OCI-LY7 (cell line): ENCODE results near the gene TMEM8B. TPM values are rescaled to one million over a fixed set of nuclear protein-coding genes. Genes with fewer than 3 reads are reported as not detected.

Experiments used
- BruUV-seq: library from RNA; stranded (reverse); fragments of 400-500 nt; replicated peaks from 2 replicates; lab custom pipeline; 2021; lab: Mats Ljungman, UMichigan
- CTCF ChIA-PET: fragments of 300-600 bp; sonication (Branson Sonifier 250); formaldehyde crosslinking; loops from one replicate; lab custom pipeline; 2022; ENCODE audit warnings: antibody characterized with exemption; ENCODE audit not compliant: unreplicated experiment; lab: Charles Lee
- POLR2A ChIA-PET: fragments of 300-600 bp; sonication (Branson Sonifier 250); formaldehyde crosslinking; loops from one replicate; lab custom pipeline; 2022; ENCODE audit warnings: antibody characterized with exemption; lab: Charles Lee
- DNase-seq: peaks from one replicate; pipeline ENCODE4 v3.0.0-alpha.2; 2015; ENCODE audit warnings: low spot score
- H2AFZ ChIP-seq: fragments of 200-600 bp; sonication (generic), shearing (Covaris generic); 2 replicates; pipeline ENCODE4 v1.6.1; 2014; ENCODE audit warnings: mild to moderate bottlenecking, antibody characterized with exemption, low read length, moderate library complexity
- H3K27ac ChIP-seq: fragments of 200-600 bp; sonication (generic); 2 replicates; pipeline ENCODE4 v1.5.1; 2014; ENCODE audit warnings: mixed run types, low read depth, mild to moderate bottlenecking, moderate library complexity, low read length, inconsistent platforms; ENCODE audit not compliant: poor library complexity, severe bottlenecking
- H3K36me3 ChIP-seq: fragments of 200-600 bp; sonication (generic); 2 replicates; pipeline ENCODE4 v1.6.1; 2014; ENCODE audit warnings: mild to moderate bottlenecking, antibody characterized with exemption, low read length, moderate library complexity, mixed read lengths; ENCODE audit not compliant: insufficient read depth
- H3K4me1 ChIP-seq: fragments of 200-600 bp; sonication (generic); 2 replicates; pipeline ENCODE4 v1.5.1; 2014; ENCODE audit warnings: mild to moderate bottlenecking, low read length; ENCODE audit not compliant: insufficient read depth, poor library complexity, severe bottlenecking
- H3K4me2 ChIP-seq: fragments of 200-600 bp; sonication (generic); 2 replicates; pipeline ENCODE4 v1.6.1; 2014; ENCODE audit warnings: mild to moderate bottlenecking, low read length
- H3K4me3 ChIP-seq: fragments of 200-600 bp; sonication (generic); 2 replicates; pipeline ENCODE4 v1.5.1; 2014; ENCODE audit warnings: mild to moderate bottlenecking, low read depth, low read length; ENCODE audit not compliant: poor library complexity, severe bottlenecking
- H3K79me2 ChIP-seq: fragments of 200-600 bp; sonication (generic); 2 replicates; pipeline ENCODE4 v1.6.1; 2016; ENCODE audit warnings: low read depth, mild to moderate bottlenecking, low read length, moderate library complexity, mixed read lengths; ENCODE audit not compliant: insufficient read depth
- H3K9me2 ChIP-seq: fragments of 200-600 bp; sonication (generic); 2 replicates; pipeline ENCODE4 v1.6.1; 2016; ENCODE audit warnings: mild to moderate bottlenecking, low read length, mixed read lengths; ENCODE audit not compliant: insufficient read depth
- H3K9me3 ChIP-seq: fragments of 200-600 bp; sonication (generic); 2 replicates; pipeline ENCODE4 v1.6.1; 2014; ENCODE audit warnings: mild to moderate bottlenecking, mixed run types, low read length, mixed read lengths
- H4K20me1 ChIP-seq: fragments of 200-600 bp; sonication (generic); 2 replicates; pipeline ENCODE4 v1.6.1; 2014; ENCODE audit warnings: mild to moderate bottlenecking, antibody characterized with exemption, low read length, moderate library complexity, mixed read lengths; ENCODE audit not compliant: insufficient read depth
- EZH2phosphoT487 ChIP-seq: fragments of 200-600 bp; sonication (generic); IDR thresholded peaks from 2 replicates; pipeline ENCODE4 v1.6.1; 2018; ENCODE audit warnings: low read depth, borderline replicate concordance, mild to moderate bottlenecking, mixed run types, antibody characterized with exemption, low read length, moderate library complexity, mixed read lengths
- intact Hi-C: fragments of 100-400 bp; cut with micrococcal nuclease; formaldehyde crosslinking; loops from one replicate; pipeline ENCODE4 v1.10.0; 2022; ENCODE audit not compliant: unreplicated experiment
- total RNA-seq, 2 experiments: library from RNA; depleted of rRNA in 1 of 2; stranded (reverse); fragments of >200 nt in 1 of 2; shearing (Covaris generic) in 1 of 2; gene quantifications; 2 replicates each; pipeline ENCODE4 v1.2.3, GENCODE V29; 2014 to 2022
- TF ChIP-seq, protein P1 (sequence below): fragments of 200-600 bp; sonication (generic); conservative IDR thresholded peaks from 2 replicates; pipeline ENCODE4 v1.5.1; 2014; ENCODE audit warnings: mild to moderate bottlenecking, antibody characterized with exemption, low read length, moderate library complexity, mixed read lengths

The TMEM8B gene
- total RNA-seq, 2 experiments from 2014 or later: 3.1 to 15.7 TPM

- H3K27ac ChIP-seq: no peak overlapping the region
- H3K9me3 ChIP-seq: 0 out of 2 replicates have a peak, but pooled peaks cover 4% of the 10 kb centered on the region
- no peaks in the 10 kb centered on the region for H3K36me3 ChIP-seq
- no peaks in the 10 kb centered on the region for H3K9me2 ChIP-seq
- no peaks in the 10 kb centered on the region for H4K20me1 ChIP-seq
- BruUV-seq: no TSS peak
- intact Hi-C loops: no loop called here
- no peak for DNase-seq
- no peak overlapping the region for H3K4me3 ChIP-seq
- POLR2A ChIA-PET: no interaction called here
- CTCF ChIA-PET: no interaction called here
- peaks cover 23% of the 10 kb centered on the region for H3K4me1 ChIP-seq
- H3K79me2 ChIP-seq: peaks cover 10% of the 10 kb centered on the region; the same call in 1 of the 2 replicates
- no peak overlapping the region for H2AFZ ChIP-seq
- no peak overlapping the region for H3K4me2 ChIP-seq
- TF ChIP-seq, protein P1, sequence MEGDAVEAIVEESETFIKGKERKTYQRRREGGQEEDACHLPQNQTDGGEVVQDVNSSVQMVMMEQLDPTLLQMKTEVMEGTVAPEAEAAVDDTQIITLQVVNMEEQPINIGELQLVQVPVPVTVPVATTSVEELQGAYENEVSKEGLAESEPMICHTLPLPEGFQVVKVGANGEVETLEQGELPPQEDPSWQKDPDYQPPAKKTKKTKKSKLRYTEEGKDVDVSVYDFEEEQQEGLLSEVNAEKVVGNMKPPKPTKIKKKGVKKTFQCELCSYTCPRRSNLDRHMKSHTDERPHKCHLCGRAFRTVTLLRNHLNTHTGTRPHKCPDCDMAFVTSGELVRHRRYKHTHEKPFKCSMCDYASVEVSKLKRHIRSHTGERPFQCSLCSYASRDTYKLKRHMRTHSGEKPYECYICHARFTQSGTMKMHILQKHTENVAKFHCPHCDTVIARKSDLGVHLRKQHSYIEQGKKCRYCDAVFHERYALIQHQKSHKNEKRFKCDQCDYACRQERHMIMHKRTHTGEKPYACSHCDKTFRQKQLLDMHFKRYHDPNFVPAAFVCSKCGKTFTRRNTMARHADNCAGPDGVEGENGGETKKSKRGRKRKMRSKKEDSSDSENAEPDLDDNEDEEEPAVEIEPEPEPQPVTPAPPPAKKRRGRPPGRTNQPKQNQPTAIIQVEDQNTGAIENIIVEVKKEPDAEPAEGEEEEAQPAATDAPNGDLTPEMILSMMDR: 0 out of 2 replicates have a peak, but pooled peaks have one; percentile 18
- no peak for TF ChIP-seq EZH2phosphoT487
Observed at GRCh38 chr9:35816708-35817107, 12.3 kb upstream of the TMEM8B start.

DNA sequence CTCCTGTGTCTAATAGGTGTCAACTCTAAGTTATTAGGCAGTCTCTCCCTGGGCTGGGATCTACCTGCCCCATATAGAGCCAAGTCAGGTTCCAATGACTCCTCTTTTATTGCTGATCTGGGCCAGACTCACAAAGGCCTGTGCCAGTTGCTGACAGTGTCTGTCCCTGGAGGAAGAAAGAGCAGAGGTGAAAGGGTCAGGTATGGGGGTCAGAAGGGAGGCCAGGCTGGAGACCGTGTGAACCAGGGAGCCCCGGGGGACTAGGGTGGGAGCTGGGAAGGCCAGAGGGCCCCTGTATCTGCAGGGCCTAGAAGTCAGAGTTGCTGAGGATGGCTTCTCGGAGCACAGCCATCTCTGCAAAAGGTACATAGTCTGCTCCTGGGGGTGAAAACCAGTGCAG is 10.7 kb upstream of the TMEM8B start:
- Histone ChIP-seq H3K4me2 (no peak overlapping the region), H3K4me1 (peaks cover 10% of the 10 kb centered on the region), H4K20me1 (no peaks in the 10 kb centered on the region), H3K79me2 (peaks cover 10% of the 10 kb centered on the region; the same call in 1 of the 2 replicates), H3K9me3 (0 out of 2 replicates have a peak, but pooled peaks cover 4% of the 10 kb centered on the region), H2AFZ (no peak overlapping the region), H3K9me2 (no peaks in the 10 kb centered on the region), H3K27ac (no peak overlapping the region), H3K36me3 (no peaks in the 10 kb centered on the region), H3K4me3 (no peak overlapping the region)
- intact Hi-C loops: no loop called here
- BruUV-seq: no TSS peak
- CTCF ChIA-PET: no interaction called here
- DNase-seq: no peak
- POLR2A ChIA-PET: no interaction called here
- TF ChIP-seq, protein P1: no peak
- no peak for TF ChIP-seq EZH2phosphoT487

DNA sequence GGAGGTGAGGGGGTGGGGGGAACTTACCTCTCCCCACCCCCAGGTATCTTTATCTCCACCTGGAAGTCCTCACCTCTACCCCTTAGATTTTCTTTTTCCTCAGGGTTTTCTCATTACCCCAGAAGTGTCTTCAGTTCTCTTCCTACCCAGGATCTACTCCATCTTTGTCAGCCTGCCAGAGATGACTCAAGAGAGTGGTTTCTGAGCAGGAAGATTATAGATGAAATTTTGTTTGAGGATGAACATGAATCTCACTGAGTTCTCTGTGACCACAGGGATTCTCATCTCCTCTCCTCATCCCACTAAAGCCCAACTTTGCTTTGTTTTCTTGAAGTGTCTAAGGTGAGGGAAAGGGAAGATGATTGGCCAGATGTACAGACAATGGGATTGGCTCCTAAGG is 9.0 kb upstream of the TMEM8B start:
- POLR2A ChIA-PET: no interaction called here
- DNase-seq: no peak
- Histone ChIP-seq H3K9me3 (0 out of 2 replicates have a peak, but pooled peaks cover 4% of the 10 kb centered on the region), H4K20me1 (no peaks in the 10 kb centered on the region), H3K9me2 (no peaks in the 10 kb centered on the region), H3K4me3 (no peak overlapping the region), H3K4me1 (no peaks in the 10 kb centered on the region), H3K4me2 (no peak overlapping the region), H3K36me3 (no peaks in the 10 kb centered on the region), H3K79me2 (no peaks in the 10 kb centered on the region), H3K27ac (no peak overlapping the region), H2AFZ (no peak overlapping the region)
- BruUV-seq: no TSS peak
- CTCF ChIA-PET: no interaction called here
- TF ChIP-seq, protein P1: no peak
- no peak for TF ChIP-seq EZH2phosphoT487
- intact Hi-C loops: no loop called here
